ENCODE measurements around the gene RFX2. TPM values are rescaled to one million over a fixed set of nuclear protein-coding genes. Genes with fewer than 3 reads are reported as not detected.

Gene RFX2
- total and polyA plus RNA-seq, 2 experiments from 2014 or later = 2.3 to 4.9 TPM

- no peak for DNase-seq (ENCODE audit: low spot score)
- Histone ChIP-seq H3K27me3 (no peaks in the 10 kb centered on the region), H3K36me3 (replicated peaks; ENCODE audit: insufficient read depth, low read depth) (no peaks in the 10 kb centered on the region), H3K4me1 (ENCODE audit: insufficient read depth) (peaks cover 17% of the 10 kb centered on the region), H2AFZ (no peak overlapping the region), H3K4me2 (no peak overlapping the region), H3K4me3 (no peak overlapping the region), H3K27ac (no peak overlapping the region), H3K9me2 (replicated peaks; ENCODE audit: insufficient read depth) (no peaks in the 10 kb centered on the region), H3K9me3 (ENCODE audit: low read depth) (no peaks in the 10 kb centered on the region), H4K20me1 (ENCODE audit: insufficient read depth, poor library complexity, severe bottlenecking) (no peaks in the 10 kb centered on the region), H3K79me2 (no peaks in the 10 kb centered on the region)
- TF ChIP-seq, protein P1, sequence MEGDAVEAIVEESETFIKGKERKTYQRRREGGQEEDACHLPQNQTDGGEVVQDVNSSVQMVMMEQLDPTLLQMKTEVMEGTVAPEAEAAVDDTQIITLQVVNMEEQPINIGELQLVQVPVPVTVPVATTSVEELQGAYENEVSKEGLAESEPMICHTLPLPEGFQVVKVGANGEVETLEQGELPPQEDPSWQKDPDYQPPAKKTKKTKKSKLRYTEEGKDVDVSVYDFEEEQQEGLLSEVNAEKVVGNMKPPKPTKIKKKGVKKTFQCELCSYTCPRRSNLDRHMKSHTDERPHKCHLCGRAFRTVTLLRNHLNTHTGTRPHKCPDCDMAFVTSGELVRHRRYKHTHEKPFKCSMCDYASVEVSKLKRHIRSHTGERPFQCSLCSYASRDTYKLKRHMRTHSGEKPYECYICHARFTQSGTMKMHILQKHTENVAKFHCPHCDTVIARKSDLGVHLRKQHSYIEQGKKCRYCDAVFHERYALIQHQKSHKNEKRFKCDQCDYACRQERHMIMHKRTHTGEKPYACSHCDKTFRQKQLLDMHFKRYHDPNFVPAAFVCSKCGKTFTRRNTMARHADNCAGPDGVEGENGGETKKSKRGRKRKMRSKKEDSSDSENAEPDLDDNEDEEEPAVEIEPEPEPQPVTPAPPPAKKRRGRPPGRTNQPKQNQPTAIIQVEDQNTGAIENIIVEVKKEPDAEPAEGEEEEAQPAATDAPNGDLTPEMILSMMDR (IDR thresholded peaks at IDR 0.05; ENCODE audit: poor library complexity) = peak; percentile 3
- TF ChIP-seq EZH2phosphoT487 (IDR thresholded peaks at IDR 0.05; ENCODE audit: low read depth, severe bottlenecking, unreplicated experiment) = no peak
- WGBS (ENCODE audit: low lambda C conversion rate, missing lambda C conversion rate) = 79% methylated on average over 16 of the region's 17 CpGs
Observed at GRCh38 chr19:5997371-5997770, 112.9 kb downstream of the RFX2 start.

GRCh38 chr19:5996623-5997320, 113.5 kb downstream of the RFX2 start:
- Histone ChIP-seq H3K9me2 (replicated peaks; ENCODE audit: insufficient read depth) (no peaks in the 10 kb centered on the region), H2AFZ (no peak overlapping the region), H4K20me1 (ENCODE audit: insufficient read depth, poor library complexity, severe bottlenecking) (no peaks in the 10 kb centered on the region), H3K4me3 (no peak overlapping the region), H3K27me3 (no peaks in the 10 kb centered on the region), H3K27ac (no peak overlapping the region), H3K36me3 (replicated peaks; ENCODE audit: insufficient read depth, low read depth) (no peaks in the 10 kb centered on the region), H3K79me2 (no peaks in the 10 kb centered on the region), H3K9me3 (ENCODE audit: low read depth) (no peaks in the 10 kb centered on the region), H3K4me1 (ENCODE audit: insufficient read depth) (peaks cover 17% of the 10 kb centered on the region), H3K4me2 (no peak overlapping the region)
- TF ChIP-seq EZH2phosphoT487 (IDR thresholded peaks at IDR 0.05; ENCODE audit: low read depth, severe bottlenecking, unreplicated experiment) (no peak), EZH2 (IDR thresholded peaks at IDR 0.05; ENCODE audit: borderline replicate concordance) (no peak)
- TF ChIP-seq, protein P1 (IDR thresholded peaks at IDR 0.05; ENCODE audit: poor library complexity) = no peak
- DNase-seq (ENCODE audit: low spot score) = no peak
- WGBS (ENCODE audit: low lambda C conversion rate, missing lambda C conversion rate) = 94% methylated on average over 37 of the region's 37 CpGs

GRCh38 chr19:5996102-5996501, 114.2 kb downstream of the RFX2 start:
- TF ChIP-seq EZH2 (IDR thresholded peaks at IDR 0.05; ENCODE audit: borderline replicate concordance) (no peak), EZH2phosphoT487 (IDR thresholded peaks at IDR 0.05; ENCODE audit: low read depth, severe bottlenecking, unreplicated experiment) (no peak)
- TF ChIP-seq, protein P1 (IDR thresholded peaks at IDR 0.05; ENCODE audit: poor library complexity) = no peak

More at GRCh38 chr19:5996102-5996501, 114.2 kb downstream of the RFX2 start:
- no peaks in the 10 kb centered on the region for H3K79me2 ChIP-seq
- no peaks in the 10 kb centered on the region for H4K20me1 ChIP-seq (ENCODE audit: insufficient read depth, poor library complexity, severe bottlenecking)
- H3K4me3 ChIP-seq = no peak overlapping the region
- peaks cover 17% of the 10 kb centered on the region for H3K4me1 ChIP-seq (ENCODE audit: insufficient read depth)
- H3K9me3 ChIP-seq (ENCODE audit: low read depth) = no peaks in the 10 kb centered on the region
- no peak overlapping the region for H3K4me2 ChIP-seq
- no peaks in the 10 kb centered on the region for H3K9me2 ChIP-seq (replicated peaks; ENCODE audit: insufficient read depth)
- no peak overlapping the region for H2AFZ ChIP-seq
- 94% methylated on average over 25 of the region's 26 CpGs for WGBS (ENCODE audit: low lambda C conversion rate, missing lambda C conversion rate)
- no peak overlapping the region for H3K27ac ChIP-seq
- H3K27me3 ChIP-seq = no peaks in the 10 kb centered on the region
- DNase-seq (ENCODE audit: low spot score) = no peak
- no peaks in the 10 kb centered on the region for H3K36me3 ChIP-seq (replicated peaks; ENCODE audit: insufficient read depth, low read depth)
